ENCODE results near the gene ARIH2.

DNA sequence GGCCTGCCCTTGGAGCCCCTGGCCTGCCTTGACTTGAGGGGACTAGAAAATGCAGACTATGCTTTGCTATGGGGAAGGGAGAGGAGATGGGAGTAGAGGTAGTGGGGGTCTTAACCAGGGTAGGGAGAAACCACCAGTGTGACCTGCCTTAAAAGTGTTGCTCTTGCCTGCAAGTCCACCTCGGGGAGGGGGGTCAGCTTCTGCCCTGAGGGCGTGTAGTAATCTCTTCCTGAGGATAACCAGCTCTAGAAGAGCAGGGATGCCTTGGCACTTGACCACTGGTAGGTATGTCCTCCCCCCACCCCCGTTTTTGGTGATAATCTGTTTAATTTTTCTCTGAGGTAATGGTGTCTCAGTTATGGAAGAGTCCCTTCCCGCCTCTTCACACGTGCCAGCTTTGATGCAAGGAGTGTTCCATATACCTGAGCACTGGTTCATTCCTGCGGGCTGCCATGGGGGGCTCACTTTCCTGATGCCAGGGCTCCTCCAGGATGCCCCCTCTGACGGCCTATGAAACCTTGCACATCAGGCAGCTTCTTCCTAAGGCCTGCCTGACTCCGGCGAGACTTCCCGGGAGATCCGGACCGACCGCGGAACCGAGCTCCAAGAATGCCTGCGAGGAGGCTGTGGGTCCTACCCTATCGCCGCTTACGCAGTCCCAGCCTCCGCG is 70.6 kb downstream of the ARIH2 start:
- TF ChIP-seq RAD21 (conservative IDR thresholded peaks at IDR 0.05) (no peak), EP300 (conservative IDR thresholded peaks at IDR 0.05; ENCODE audit: poor library complexity, severe bottlenecking) (no peak), MXI1 (conservative IDR thresholded peaks at IDR 0.05; ENCODE audit: poor library complexity, severe bottlenecking) (peak; percentile 16)
